CD4-positive, alpha-beta T cell treated with Interleukin-10 for 1 hour (primary cell): ENCODE results near the gene PTPRD.

Experiments
- DNase-seq: peaks from one replicate; pipeline ENCODE4 v3.0.0-alpha.2; 2020

The PTPRD gene

DNA sequence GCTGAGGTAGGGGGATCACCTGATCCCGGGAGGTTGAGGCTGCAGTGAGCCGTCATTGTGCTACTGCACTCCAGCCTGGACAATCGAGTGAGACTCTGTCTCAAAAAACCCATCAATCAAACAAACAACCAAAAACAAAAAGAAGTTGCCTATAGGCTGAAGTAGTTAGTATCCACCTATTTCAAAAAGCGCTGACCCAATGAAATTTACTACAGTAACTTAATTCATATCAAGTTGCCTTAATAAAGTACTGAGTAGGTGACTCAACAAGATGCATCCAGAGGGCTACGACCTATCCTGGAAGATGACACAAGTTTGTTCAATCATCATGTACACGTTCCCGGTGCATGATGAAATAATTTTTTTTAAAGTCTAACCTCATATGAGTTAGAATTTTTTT is 2164.6 kb downstream of the PTPRD start:
- DNase-seq: no peak

DNA sequence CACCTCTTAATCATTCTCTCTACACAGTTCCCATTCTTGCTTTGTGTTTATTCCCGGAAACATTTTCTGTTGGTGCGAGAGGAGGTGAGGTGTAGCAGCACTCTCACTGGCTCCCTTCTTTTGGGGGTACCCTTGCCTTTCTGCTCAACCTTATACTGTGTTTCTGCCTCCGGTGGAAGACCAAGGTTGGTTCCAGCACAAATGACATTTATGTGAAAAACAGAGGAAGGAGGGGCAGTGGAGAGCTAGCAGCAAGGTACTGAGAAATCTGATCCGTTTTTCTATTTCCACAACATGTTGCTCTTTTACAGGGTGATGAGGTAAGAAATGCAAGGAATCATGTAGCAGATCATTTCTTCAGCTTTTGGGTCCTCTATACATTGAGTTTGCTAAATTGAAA is 2165.2 kb downstream of the PTPRD start:
- DNase-seq: no peak

DNA sequence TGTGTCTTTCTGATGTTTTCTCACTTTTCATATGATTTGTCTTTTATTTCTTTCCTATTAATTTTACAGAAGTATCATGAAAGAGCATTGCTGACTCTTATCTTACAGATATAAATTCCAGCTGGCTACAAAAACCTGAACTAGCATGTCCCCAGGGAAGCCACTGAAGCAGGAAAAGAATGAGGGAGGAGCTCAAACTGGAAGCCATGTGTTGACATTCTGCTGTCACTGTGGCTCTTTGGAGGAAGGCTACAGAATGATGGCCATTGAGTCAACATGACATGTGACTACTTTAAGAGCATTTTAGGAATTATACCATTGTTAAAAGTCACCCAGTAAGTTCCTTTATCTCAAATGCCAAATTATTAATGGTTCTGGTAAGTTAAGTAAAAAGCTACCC is 2174.9 kb downstream of the PTPRD start:
- no peak for DNase-seq

DNA sequence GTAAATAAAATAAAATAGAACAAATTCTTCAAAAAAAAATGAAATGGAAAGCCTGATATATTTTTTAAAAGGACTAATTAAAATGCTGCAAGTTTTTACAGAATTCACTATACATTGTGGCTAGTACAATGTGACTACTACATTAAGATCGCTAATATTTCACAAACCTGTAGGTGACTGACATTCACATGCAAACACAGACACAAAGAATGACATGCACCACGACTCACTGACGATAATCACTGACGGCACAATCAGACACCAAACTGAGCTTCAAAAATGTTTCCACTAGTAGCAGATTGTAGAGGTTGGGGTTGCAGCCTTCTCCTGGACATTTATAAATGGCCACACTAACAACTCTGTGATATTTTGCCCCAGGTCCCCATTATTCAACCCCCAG is 2175.5 kb downstream of the PTPRD start:
- DNase-seq: no peak

DNA sequence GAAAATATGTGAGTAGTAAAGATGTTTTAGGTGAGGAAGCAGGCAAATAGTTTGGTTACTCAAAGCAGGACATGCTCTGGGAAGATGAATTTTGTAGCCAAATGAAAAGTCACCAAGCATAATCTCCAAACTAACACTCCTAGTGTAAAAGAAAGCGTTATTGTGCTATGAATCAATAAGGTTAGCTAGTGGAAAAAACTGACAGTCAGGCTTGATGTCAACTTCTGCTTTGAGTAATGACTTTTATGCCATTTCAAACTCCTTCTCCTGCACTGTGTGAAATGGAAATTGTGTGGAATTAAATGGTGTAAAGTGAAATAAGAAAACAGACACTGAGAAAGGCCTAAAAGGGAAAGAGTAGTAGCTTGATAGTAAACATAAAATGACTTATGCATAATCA is 2176.0 kb downstream of the PTPRD start:
- DNase-seq: no peak

DNA sequence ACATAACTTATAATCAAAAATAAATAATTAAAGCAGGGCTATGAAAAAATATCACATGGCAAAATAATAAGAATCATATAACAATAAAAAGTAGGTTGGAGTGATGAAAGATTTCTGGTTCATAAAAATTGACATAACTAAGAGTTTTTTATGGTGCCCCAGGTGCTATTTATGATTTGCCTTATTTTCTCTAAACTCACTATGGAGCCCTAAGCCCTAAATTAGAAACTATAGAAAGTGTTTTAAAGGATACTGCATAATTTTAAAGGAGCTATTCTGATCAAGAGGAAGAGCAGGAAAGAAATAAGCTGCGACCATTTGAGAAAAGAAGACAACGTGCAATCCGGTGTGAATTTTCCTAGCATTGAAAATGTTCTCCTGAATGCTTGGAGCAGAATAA is 2178.2 kb downstream of the PTPRD start:
- DNase-seq: no peak

DNA sequence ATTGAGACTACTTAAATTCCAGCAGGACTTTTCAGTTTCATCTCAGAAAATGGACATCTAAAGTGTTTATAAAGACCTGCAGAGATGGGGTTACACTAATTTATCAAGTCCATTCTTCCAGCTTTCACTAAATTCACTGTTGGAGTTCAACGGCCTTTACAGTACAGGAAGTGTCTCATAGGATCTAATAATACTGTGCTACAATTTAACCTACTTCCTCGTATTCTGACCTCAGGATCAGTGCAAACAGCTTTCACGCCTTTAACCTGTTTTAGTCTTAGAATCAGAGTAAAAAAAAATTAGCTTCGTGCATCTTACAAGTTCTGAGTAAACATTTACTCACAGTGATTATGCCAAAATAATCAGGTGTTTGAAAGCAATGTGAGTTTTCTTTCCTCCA is 2180.6 kb downstream of the PTPRD start:
- DNase-seq: no peak

DNA sequence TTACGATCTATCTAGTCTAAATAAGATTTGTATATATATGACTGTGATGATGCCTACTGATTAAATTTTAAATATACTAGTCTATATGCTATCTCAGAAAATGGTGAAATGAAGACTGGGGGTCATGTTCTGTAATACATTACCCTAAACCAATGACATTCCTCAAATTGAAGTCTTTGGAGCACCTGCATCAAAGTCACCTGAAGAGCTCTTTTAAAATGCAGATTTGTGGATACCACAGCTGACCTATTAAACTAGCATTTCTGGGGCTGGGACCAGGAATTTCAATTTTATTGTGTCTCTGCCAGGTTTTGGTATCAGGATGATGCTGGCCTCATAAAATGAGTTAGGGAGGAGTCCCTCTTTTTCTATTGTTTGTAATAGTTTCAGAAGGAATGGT is 2181.3 kb downstream of the PTPRD start:
- DNase-seq: no peak

DNA sequence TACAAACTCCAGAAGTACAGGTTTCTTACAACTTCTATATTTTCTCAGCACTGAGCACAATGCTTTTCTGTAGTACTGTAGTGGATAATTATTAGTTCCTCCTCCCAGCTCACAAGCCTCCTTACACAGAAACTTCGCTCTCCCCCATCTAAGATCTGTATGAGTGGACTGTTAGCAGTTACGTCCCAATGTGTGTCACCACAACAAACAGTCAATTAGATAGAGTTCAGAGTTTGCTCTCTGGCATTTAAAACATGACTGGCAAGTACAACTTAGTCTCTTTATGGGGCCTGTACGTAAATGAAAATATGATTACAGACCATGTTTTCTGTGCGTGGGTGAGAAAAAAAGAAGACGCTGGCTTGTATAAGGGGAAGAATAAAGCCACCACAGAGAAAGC is 2181.9 kb downstream of the PTPRD start:
- DNase-seq: no peak

DNA sequence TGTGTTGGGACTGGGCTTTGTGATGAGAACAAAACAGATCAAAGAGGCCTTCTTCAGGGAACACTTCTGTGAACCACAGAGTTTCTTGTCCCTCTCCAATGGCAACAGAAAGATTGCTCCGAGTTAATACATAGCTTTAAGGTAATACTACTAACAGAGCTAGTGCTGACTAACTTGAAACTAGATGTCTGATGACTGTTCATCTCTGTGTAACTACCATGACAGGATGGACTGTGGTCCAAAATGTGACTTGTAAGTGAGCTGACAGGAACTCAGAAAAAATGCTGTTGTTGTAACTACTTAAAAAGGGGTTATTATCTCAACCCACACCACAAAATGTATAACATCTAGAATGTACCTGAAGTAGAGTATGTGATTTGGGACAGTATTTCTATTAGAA is 2183.0 kb downstream of the PTPRD start:
- peak; percentile 11 for DNase-seq

DNA sequence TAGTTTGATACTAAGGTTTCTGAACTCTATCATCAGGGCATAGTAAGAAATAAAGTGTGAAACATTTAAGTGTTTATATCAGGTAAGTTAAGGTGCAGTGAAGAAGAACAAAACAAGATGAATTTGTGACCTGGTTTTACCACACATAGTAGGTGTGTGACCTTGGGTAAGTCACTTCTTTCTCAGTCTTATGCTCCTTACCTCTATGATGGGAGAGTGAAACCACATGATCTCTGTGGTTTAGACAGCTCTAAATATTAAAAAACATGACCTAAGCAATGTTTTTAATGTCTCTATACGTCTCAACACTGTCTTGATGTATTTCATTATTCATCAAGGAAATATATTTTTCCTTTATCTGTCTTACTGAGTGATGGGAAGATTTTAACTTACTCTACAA is 2183.6 kb downstream of the PTPRD start:
- no peak for DNase-seq

DNA sequence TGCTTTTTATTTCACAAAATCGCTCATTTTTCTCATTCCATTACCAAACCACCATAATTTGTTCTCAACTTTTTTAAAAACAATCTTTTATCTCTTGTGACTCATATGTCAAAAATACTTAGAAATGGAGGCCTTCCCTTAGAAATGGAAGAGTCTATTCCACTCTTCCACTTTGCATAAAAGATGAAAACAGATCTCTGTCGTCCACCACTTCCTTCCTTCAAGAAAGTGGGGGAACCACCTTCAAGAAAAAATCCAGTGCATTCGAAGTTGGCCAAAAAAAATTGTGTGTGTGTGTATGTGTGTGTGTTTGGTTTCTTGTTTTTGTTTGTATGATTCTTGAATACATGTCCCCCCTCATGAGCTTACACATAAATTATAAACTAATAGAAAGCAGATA is 2184.4 kb downstream of the PTPRD start:
- peak; percentile 16 for DNase-seq

DNA sequence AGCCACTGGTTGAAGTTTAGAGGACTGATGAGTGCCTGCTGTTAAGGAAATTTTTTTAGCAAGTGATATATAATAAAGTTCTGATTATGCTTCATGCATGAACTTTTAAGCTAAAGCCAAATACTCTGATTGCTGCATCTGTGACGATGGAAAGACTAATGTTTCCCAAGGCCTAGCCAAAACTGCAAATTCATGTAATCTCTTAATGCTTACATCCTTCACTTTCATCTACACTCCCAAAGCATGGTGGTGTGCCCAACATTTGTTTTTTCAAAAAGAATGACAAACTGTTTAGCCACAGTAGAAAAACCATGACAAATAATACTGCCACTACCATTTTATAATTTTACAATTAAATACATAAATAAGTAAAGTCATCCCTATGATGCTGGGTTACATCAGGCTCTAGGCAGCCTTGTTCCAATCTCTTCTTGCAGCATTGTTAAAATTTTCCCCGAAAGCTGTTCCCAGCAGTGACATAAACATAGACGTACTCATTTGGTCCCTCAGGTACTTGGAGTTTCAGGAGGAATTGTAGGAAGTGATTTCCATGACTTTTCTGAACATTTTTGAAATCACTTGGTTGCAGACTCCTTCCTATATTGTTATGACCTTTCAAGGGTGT is 2187.9 kb downstream of the PTPRD start:
- no peak for DNase-seq

DNA sequence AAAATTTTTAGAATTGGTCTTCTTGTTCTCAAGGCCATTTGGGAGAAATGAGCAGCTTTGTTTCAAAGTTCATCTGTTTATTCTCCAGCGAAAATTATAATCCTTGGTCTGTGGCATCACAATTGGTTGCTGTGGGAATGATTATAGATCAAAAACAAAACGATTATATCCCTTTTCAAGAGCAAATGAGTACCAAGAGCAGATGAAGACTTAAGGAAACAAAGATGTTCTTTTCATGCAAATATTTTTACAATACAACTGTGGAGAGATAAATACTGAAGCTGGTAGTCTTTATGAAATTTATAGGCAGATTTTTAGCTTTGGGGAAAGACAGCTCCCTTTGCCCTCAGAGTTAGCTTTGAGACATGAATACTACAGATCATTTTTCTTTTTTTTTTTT is 2192.4 kb downstream of the PTPRD start:
- DNase-seq: no peak

DNA sequence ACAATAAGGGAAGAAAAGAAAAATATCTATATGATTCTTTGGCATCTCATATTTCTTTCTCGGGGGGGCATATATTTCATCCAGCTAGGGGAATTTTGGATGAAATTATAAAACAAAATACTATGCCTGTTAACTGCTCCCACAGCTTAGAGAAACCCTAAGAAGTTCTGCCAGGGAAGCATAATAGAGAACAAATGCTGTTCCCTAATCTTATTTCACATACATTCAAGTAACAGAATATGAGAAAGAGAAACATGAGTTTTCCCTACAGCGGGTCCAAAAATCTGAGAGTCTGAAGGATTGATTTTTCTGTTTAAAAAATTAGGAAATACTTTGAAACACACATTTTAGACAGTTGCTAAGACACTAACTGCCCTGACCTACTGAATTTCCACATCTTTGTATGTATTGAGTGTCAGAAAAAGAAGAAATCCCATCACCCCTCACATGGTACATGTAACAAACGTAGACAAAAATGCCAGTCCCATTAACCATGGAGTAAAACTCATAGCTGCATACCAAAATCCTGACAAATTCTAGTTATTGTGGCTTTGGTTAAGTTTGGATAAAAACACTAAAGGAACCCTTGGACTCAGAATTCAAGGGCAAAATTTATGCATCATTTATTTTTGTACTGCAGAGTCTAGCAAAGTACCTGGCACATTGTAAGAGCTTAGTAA is 2193.1 kb downstream of the PTPRD start:
- DNase-seq: no peak

DNA sequence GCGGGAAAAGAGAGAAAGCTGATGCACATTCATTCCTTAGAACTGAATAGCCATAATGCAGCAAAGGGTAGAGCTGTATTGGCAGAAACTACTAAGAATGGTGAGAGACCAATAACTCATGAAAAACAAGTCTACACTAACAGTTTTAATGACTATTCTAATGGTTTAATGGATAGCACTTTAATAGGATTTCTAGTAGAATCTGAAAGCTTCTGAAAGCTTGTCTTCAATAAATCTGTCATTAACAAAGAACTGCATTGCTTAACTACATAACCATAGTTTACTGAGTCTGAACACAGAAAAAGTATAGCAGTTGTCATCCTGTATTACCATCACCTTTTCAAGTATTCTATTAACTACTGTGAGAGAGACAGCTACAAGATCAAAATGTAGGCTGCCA is 2195.5 kb downstream of the PTPRD start:
- no peak for DNase-seq

DNA sequence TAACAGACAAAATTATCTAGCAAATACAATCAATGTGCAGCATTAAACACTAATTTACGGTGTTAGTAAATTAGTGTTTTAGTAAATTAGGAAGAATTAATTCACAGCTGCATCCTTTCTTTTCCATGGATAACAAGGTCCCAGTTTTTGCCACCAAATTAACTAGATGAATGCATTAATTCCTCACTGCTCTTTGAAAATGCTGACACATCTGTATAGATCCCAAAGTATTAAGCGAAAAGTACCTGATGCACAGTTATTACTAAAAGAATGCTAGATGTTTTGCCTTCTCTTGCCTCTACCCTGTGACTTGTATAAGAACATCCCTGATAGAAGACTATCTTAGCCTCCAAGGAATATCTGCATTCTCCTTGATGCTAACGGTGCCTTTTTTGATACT is 2200.5 kb downstream of the PTPRD start:
- no peak for DNase-seq

DNA sequence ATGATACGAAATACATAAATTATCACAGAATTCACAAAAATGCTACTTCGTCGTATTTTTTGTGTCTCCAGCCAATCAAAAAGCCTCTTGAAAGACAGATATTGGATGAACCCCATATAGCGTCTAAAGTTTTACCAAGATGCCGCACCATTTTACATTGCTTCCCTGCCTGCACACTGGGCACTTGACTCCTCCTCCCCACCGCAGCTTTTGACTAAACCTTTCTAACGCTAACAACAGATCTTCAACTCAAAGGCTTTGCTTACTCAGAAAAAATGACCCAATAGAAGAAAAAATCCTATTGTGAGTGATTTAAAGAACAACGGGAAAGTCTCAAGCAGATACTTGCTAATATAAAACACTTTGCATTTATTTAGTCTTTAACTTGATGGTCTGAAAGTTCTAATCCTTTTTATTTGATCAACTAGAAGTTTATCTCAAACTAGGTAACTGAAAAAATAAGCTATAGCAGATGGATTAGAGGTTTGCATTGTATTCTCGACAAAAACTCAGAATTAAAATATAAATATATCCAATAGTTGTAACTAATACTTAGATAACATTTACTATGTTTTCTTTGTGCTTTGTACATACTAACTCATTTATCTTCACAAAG is 2204.1 kb downstream of the PTPRD start:
- DNase-seq: no peak

DNA sequence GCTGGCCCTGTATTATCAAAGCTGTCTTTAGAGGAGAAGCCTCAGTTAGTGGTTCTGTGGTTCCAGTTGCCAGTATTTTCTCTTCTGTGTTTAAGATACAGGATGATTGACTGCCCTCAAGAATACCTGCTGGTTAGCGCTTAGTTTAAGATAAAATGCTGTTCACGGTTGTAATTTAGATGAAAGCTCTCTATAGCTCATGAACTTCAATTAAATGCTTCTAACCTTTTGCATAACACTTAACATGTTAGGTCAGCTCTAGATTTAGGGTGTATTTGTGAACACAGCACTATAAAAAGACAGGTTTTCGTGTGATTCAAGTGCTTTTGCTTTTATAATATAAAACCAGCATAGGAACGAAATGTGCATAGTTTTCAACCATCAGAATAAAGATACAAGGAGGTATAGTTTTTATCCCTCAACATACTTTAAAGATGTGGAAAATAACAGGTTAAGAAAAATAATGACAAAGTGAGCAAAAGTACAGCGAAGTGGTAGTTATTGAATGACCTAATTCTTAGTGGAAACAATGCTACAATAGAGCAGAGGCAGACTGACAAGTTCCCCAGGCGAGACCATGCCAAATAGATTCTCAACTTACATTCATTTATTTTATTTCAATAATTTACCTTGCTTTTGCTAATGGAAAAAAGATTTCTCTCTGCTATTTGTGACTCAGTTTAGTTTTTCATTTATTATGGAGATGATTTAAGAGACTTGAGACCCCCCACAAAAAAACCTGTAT is 2210.7 kb downstream of the PTPRD start:
- DNase-seq: no peak

DNA sequence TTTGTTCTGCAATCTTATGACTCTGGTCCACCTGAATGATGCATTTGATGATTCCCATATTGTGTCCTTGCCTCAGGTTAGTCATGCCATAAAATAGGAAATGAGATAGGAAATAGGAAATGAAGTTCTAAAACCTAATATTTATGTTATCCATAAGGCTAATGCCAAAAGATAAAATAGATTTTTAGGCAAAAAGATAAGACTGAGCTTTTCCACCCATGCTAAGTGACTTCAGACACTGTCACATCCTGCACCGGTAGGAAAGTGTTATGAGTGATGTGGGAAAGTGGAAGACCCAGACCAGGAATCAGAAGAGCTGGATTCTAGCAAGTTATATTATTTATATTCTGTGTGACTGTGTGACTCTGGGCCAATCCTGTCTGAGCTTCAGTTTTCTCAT is 2212.4 kb downstream of the PTPRD start:
- no peak for DNase-seq

DNA sequence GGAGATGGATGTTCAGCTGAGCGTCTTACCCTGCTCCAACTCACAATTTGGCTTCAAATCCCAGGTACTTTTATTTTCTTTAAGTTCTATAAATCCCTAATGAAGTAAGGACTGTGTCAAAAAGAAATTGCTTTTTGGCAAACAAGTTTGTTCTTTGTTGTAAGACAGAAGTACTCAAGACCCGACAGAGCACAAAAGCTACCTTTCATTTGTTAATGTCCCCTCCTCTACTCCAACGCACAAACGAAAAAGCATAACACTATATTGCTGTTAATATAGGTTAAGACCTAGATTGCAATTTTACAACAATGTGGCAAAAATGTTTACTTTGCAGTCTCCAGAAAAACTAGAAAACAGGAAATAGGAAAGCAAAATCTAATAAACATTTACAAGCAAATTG is 2217.8 kb downstream of the PTPRD start:
- no peak for DNase-seq

DNA sequence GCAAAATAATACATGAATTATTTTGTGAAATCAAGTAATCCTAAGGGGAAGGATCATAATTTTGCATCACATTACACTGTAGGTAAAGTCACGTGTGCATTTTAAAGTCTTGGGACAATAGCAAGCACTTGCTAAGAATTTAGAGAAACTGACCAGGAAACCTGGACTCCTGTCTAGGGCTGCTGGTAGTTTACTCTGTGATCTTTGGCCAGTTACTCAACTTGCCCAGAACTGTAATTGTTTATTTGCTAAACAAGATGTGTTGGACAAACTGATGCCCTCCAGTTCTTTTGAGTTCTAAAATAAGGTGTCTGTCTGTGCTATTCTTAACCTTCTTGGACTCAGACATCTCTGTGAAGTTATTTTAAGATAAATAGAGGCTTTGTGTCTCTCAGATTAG is 2218.5 kb downstream of the PTPRD start:
- no peak for DNase-seq

DNA sequence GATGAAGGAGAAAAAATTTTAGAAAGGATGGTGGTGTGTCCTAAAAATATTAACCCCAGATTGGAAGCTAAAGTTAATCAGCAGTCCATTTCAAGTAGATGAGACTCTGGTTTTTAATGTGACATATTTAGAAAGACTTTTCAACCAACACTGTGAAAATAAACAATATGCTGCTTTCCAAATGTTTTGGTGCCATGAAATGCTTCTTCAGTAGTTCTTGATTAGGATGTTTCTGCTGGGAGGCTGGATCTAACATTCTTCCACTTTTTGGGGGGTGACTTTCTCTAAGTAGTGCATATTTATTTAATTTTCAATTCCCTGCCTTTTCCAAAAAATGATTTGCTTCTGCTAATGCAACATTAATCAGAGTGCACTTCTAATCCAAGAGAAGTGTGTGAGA is 2219.9 kb downstream of the PTPRD start:
- DNase-seq: no peak

DNA sequence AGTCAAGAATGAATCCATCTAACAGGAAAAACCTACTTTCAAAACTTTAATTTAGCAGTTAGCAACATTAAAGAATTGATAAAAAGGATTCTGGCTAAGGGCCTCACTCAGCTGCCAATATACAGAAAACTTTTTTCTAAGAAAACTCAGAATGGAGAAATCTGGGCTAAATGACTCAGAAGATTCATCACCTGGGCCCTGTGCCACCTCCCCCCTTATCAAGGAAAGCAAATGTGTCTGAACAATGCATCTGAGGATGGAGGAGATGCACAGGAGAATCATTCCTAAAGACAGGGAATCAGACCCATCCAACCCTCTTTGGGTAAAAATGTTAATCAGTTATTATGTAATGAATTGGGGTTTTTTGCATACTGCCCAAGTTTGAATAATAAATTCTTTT is 2221.2 kb downstream of the PTPRD start:
- no peak for DNase-seq
